ENCODE data around the gene LYSMD3. TPM values are rescaled to one million over a fixed set of nuclear protein-coding genes. Genes with fewer than 3 reads are reported as not detected.
"Not testable (repeated sequence)": the region's sequence is repeated elsewhere in the genome, so short reads cannot be mapped to it uniquely, and the experiment has no call there.

The LYSMD3 gene
- total RNA-seq: 12.5 TPM
- polyA plus RNA-seq: 13.5 TPM
- long read RNA-seq, donor 1: 0 reads
- long read RNA-seq, donor 2: 0 reads
- long read RNA-seq, donor 3, full-length matches to known transcripts: 6 of 6 reads
- long read RNA-seq, donor 3, partial matches to known transcripts: 0 of 6 reads
- long read RNA-seq, donor 3, other reads (novel, unspliced or antisense): 0 of 6 reads
- long read RNA-seq, donor 4, full-length matches to known transcripts: 3 of 3 reads
- long read RNA-seq, donor 4, partial matches to known transcripts: 0 of 3 reads
- long read RNA-seq, donor 4, other reads (novel, unspliced or antisense): 0 of 3 reads
- long read RNA-seq, donor 5, full-length matches to known transcripts: 12 of 12 reads
- long read RNA-seq, donor 5, partial matches to known transcripts: 0 of 12 reads
- long read RNA-seq, donor 5, other reads (novel, unspliced or antisense): 0 of 12 reads
- long read RNA-seq, donor 6, full-length matches to known transcripts: 4 of 4 reads
- long read RNA-seq, donor 6, partial matches to known transcripts: 0 of 4 reads
- long read RNA-seq, donor 6, other reads (novel, unspliced or antisense): 0 of 4 reads
- long read RNA-seq, donor 7, full-length matches to known transcripts: 5 of 5 reads
- long read RNA-seq, donor 7, partial matches to known transcripts: 0 of 5 reads
- long read RNA-seq, donor 7, other reads (novel, unspliced or antisense): 0 of 5 reads
- long read RNA-seq, donor 8, full-length matches to known transcripts: 2 of 2 reads
- long read RNA-seq, donor 8, partial matches to known transcripts: 0 of 2 reads
- long read RNA-seq, donor 8, other reads (novel, unspliced or antisense): 0 of 2 reads
- long read RNA-seq, donor 9, full-length matches to known transcripts: 3 of 3 reads
- long read RNA-seq, donor 9, partial matches to known transcripts: 0 of 3 reads
- long read RNA-seq, donor 9, other reads (novel, unspliced or antisense): 0 of 3 reads
- long read RNA-seq, donor 10, full-length matches to known transcripts: 11 of 11 reads
- long read RNA-seq, donor 10, partial matches to known transcripts: 0 of 11 reads
- long read RNA-seq, donor 10, other reads (novel, unspliced or antisense): 0 of 11 reads

DNA sequence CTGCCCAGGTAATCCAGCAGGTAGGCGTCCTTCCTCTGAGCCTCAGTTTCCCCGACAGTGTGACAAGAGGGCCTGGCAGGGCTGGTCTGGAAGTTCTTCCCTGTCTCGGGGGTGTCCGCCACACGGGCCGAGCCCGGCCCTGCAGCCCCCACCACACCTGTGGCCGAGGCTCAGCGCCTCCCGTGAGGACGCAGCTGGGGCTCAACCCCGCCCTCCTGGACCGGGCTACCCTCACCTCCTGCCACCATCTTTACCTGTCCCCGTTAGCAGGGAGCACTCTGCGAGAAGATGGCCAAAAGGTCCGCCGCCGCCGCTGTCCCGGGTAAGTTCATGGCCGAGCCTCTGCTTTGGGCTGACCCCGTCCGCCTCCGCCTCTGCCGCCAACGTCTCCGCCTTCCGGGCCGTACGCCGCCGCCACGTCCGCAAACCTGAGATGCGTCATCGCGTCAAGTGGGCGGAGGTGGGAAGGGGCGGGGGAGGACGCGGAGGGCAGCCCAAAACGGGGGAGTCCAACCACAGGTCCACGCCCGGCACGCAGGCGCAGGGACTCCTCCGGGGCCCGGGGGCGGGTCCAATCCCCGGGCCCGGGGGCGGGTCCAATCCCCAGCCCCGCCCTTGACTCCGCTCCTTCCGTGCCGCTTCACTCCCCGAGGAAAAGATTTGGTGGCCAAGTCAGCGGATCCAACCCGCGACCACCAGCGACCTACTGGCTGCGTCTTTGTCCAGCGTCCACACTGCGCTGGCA, at the start of gene LYSMD3:
TSS of gene LYSMD3 (minus strand) at position 391 of the 745 bp plus-strand sequence. CDS start 4,295 bp downstream, outside the sequence.
- Histone ChIP-seq H3K9me3 (ENCODE audit: control insufficient read depth in 2 of 2, insufficient read depth in 1 of 2, low read length in 1 of 2) (no peaks in the 10 kb centered on the region), H3K36me3 (ENCODE audit: control insufficient read depth in 2 of 2, insufficient read depth in 2 of 2, low read length in 1 of 2) (peaks cover 4 to 5% of the 10 kb centered on the region in 2 donors), H3K27me3 (ENCODE audit: control insufficient read depth in 2 of 2, insufficient read depth in 1 of 2, low read length in 1 of 2) (peaks cover 0 to 3% of the 10 kb centered on the region in 2 donors), H3K4me3 (ENCODE audit: low read length in 2 of 2) (peak within 1 kb of the TSS; percentile 77 to 81), H3K27ac (ENCODE audit: low read depth in 1 of 2, low read length in 1 of 2) (peak within 1 kb of the TSS; percentile 94 to 96), H3K4me1 (ENCODE audit: control insufficient read depth in 2 of 2, insufficient read depth in 2 of 2, low read length in 2 of 2) (peaks cover 6 to 8% of the 10 kb centered on the region in 2 donors)
- peak; percentile 78 to 97 (median 94) for DNase-seq (ENCODE audit: low read depth in 6 of 9, low spot score in 9 of 9)
- WGBS: under 1% methylated on average over 64 of the region's 64 CpGs

DNA sequence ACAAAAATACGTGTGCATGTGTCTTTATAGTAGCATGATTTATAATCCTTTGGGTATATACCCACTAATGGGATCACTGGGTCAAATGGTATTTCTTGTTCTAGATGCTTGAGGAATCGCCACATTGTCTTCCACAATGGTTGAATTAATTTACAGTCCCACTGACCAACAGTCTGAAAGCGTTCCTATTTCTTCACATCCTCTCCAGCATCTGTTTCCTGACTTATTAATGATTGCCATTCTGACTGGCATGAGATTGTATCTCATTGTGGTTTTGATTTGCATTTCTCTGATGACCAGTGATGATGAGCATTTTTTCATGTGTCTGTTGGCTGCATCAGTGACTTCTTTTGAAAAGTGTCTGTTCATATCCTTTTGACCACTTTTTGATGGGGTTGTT, 47.2 kb upstream of the LYSMD3 start:
- not testable (repeated sequence) for H3K36me3 ChIP-seq (ENCODE audit: control insufficient read depth in 2 of 2, insufficient read depth in 2 of 2, low read length in 1 of 2); H3K27ac ChIP-seq (ENCODE audit: low read depth in 1 of 2, low read length in 1 of 2); H3K9me3 ChIP-seq (ENCODE audit: control insufficient read depth in 2 of 2, insufficient read depth in 1 of 2, low read length in 1 of 2); H3K4me1 ChIP-seq (ENCODE audit: control insufficient read depth in 2 of 2, insufficient read depth in 2 of 2, low read length in 2 of 2); H3K27me3 ChIP-seq (ENCODE audit: control insufficient read depth in 2 of 2, insufficient read depth in 1 of 2, low read length in 1 of 2); DNase-seq (ENCODE audit: low read depth in 6 of 9, low spot score in 9 of 9); H3K4me3 ChIP-seq (ENCODE audit: low read length in 2 of 2)
- 66% methylated on average over 3 of the region's 3 CpGs for WGBS

DNA sequence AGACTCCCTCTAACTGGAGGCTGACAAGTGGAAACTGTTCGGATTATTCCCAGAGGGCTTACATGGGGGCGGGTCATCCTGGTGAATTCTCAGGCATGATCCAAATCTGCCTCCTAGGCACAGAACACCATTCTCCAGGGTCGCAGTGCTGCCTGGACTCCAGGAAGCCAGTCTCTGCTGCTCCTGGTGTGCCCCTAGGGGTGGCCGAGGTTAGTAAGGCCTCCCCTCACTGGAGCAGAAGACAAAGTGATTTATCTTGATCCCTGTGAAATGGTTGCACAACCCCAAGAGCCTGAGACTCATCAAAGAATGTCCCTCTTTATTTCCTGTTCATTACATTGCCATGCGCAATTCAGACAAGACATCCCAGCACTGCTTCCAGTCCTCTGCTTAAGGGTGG, 46.3 kb upstream of the LYSMD3 start:
- peaks cover 0 to 3% of the 10 kb centered on the region in 2 donors for H3K9me3 ChIP-seq (ENCODE audit: control insufficient read depth in 2 of 2, insufficient read depth in 1 of 2, low read length in 1 of 2)
- no peaks in the 10 kb centered on the region for H3K4me1 ChIP-seq (ENCODE audit: control insufficient read depth in 2 of 2, insufficient read depth in 2 of 2, low read length in 2 of 2)
- no peak overlapping the region for H3K27ac ChIP-seq (ENCODE audit: low read depth in 1 of 2, low read length in 1 of 2)
- 96% methylated on average over 5 of the region's 5 CpGs for WGBS
- H3K4me3 ChIP-seq (ENCODE audit: low read length in 2 of 2): no peak overlapping the region
- no peaks in the 10 kb centered on the region for H3K27me3 ChIP-seq (ENCODE audit: control insufficient read depth in 2 of 2, insufficient read depth in 1 of 2, low read length in 1 of 2)
- no peaks in the 10 kb centered on the region for H3K36me3 ChIP-seq (ENCODE audit: control insufficient read depth in 2 of 2, insufficient read depth in 2 of 2, low read length in 1 of 2)
- no peak for DNase-seq (ENCODE audit: low read depth in 6 of 9, low spot score in 9 of 9)

DNA sequence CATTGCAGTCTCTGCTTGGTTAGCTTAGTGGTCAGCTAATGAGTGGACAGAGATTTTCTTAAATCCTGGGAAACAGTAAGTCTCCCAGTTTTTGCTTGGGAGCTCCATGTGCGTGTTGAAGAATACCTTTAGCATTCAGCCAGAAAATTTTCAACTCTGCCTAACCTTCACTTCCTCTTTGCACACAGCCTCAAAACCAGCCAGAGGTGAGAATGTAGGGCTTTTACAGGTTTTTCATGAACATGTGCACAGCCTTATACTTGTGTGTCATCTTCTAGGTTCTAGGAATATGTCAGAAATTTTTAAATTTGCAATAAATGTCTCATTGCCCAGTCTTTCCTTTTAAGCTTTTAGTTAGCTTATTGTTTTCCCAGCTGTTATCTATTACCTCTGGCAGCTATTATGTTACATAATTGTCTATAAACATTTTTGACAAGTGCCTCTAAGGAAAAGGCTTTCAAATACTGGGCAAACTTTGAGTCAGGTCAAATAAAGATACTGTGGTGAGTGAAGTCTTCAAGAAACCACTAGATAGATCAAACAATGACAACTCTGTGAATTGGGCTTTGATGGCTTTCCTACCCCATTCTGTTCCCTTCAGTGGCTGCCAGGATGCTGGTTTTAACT, 41.9 kb upstream of the LYSMD3 start:
- WGBS: 95% methylated on average over 1 of the region's 1 CpG
- Histone ChIP-seq H3K4me3 (ENCODE audit: low read length in 2 of 2) (no peak overlapping the region), H3K36me3 (ENCODE audit: control insufficient read depth in 2 of 2, insufficient read depth in 2 of 2, low read length in 1 of 2) (no peaks in the 10 kb centered on the region), H3K27ac (ENCODE audit: low read depth in 1 of 2, low read length in 1 of 2) (no peak overlapping the region), H3K4me1 (ENCODE audit: control insufficient read depth in 2 of 2, insufficient read depth in 2 of 2, low read length in 2 of 2) (no peaks in the 10 kb centered on the region), H3K9me3 (ENCODE audit: control insufficient read depth in 2 of 2, insufficient read depth in 1 of 2, low read length in 1 of 2) (peaks cover 0 to 3% of the 10 kb centered on the region in 2 donors), H3K27me3 (ENCODE audit: control insufficient read depth in 2 of 2, insufficient read depth in 1 of 2, low read length in 1 of 2) (no peaks in the 10 kb centered on the region)
- DNase-seq (ENCODE audit: low read depth in 6 of 9, low spot score in 9 of 9): no peak

DNA sequence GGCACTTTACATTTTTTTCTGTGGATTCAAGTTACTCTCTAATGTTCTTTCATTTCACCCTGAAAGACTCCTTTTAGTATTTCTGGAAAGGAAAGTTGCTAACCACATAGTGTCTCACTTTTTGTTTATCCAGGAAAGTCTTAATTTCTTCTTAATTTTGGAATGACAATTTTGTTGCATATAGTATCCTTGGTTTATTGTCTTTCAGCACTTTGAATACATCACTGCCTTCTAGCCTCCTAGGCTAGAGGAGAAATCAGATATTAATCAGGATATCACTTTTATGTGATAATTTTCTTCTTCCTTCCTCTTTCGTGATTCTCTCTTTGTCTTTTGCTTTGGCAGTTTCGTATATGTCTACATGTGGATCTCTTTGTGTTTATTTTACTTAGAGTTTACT, 40.6 kb upstream of the LYSMD3 start:
- H3K4me3 ChIP-seq (ENCODE audit: low read length in 2 of 2): no peak overlapping the region
- H3K27ac ChIP-seq (ENCODE audit: low read depth in 1 of 2, low read length in 1 of 2): no peak overlapping the region
- no peaks in the 10 kb centered on the region for H3K27me3 ChIP-seq (ENCODE audit: control insufficient read depth in 2 of 2, insufficient read depth in 1 of 2, low read length in 1 of 2)
- H3K4me1 ChIP-seq (ENCODE audit: control insufficient read depth in 2 of 2, insufficient read depth in 2 of 2, low read length in 2 of 2): no peaks in the 10 kb centered on the region
- 91% methylated on average over 2 of the region's 2 CpGs for WGBS
- no peaks in the 10 kb centered on the region for H3K9me3 ChIP-seq (ENCODE audit: control insufficient read depth in 2 of 2, insufficient read depth in 1 of 2, low read length in 1 of 2)
- DNase-seq (ENCODE audit: low read depth in 6 of 9, low spot score in 9 of 9): no peak
- no peaks in the 10 kb centered on the region for H3K36me3 ChIP-seq (ENCODE audit: control insufficient read depth in 2 of 2, insufficient read depth in 2 of 2, low read length in 1 of 2)

DNA sequence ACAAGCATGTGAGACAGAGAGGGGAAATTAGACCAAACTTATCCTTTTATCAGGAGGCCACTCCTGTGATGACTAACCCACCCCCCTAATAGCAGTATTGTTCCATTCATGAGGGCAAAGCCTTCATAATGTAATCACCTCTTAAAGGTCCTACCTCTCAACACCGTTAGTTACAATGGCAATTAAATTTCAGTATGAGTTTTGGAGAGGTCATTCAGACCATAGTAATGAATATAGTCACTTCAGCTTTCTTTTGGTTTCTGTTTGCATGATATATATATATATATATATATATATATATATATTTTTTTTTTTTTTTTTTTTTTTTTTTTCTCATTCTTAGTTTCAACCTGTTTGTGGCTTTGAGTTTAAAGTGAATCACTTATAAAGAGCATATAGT, 39.7 kb upstream of the LYSMD3 start:
- no peaks in the 10 kb centered on the region for H3K27me3 ChIP-seq (ENCODE audit: control insufficient read depth in 2 of 2, insufficient read depth in 1 of 2, low read length in 1 of 2)
- WGBS: 96% methylated on average over 1 of the region's 1 CpG
- H3K36me3 ChIP-seq (ENCODE audit: control insufficient read depth in 2 of 2, insufficient read depth in 2 of 2, low read length in 1 of 2): no peaks in the 10 kb centered on the region
- H3K9me3 ChIP-seq (ENCODE audit: control insufficient read depth in 2 of 2, insufficient read depth in 1 of 2, low read length in 1 of 2): no peaks in the 10 kb centered on the region
- no peaks in the 10 kb centered on the region for H3K4me1 ChIP-seq (ENCODE audit: control insufficient read depth in 2 of 2, insufficient read depth in 2 of 2, low read length in 2 of 2)
- DNase-seq (ENCODE audit: low read depth in 6 of 9, low spot score in 9 of 9): no peak
- no peak overlapping the region for H3K4me3 ChIP-seq (ENCODE audit: low read length in 2 of 2)
- H3K27ac ChIP-seq (ENCODE audit: low read depth in 1 of 2, low read length in 1 of 2): no peak overlapping the region

DNA sequence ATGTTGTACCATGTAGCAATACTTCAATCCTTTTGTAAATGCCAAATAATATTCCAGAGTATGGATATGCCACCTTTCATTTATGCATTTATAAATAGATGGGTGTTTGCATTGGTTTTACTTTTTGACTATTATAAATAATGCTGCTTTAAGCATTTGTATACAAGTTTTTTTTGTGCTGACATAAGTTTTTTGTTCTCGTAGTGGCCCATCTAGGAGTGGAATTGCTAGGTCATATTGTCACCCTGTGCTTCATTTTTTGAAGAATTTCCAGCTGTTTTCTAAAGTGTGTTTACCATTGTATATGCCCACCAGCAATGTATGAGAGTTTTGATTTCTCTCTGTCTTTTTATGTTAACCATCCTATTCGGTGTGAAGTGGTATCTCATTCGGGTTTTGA, 36.1 kb upstream of the LYSMD3 start:
- H3K4me3 ChIP-seq (ENCODE audit: low read length in 2 of 2): no peak overlapping the region
- no peaks in the 10 kb centered on the region for H3K9me3 ChIP-seq (ENCODE audit: control insufficient read depth in 2 of 2, insufficient read depth in 1 of 2, low read length in 1 of 2)
- H3K27ac ChIP-seq (ENCODE audit: low read depth in 1 of 2, low read length in 1 of 2): no peak overlapping the region
- H3K4me1 ChIP-seq (ENCODE audit: control insufficient read depth in 2 of 2, insufficient read depth in 2 of 2, low read length in 2 of 2): no peaks in the 10 kb centered on the region
- no peak for DNase-seq (ENCODE audit: low read depth in 6 of 9, low spot score in 9 of 9)
- WGBS: 99% methylated on average over 3 of the region's 3 CpGs
- no peaks in the 10 kb centered on the region for H3K36me3 ChIP-seq (ENCODE audit: control insufficient read depth in 2 of 2, insufficient read depth in 2 of 2, low read length in 1 of 2)
- H3K27me3 ChIP-seq (ENCODE audit: control insufficient read depth in 2 of 2, insufficient read depth in 1 of 2, low read length in 1 of 2): peaks cover 2 to 11% of the 10 kb centered on the region in 2 donors

DNA sequence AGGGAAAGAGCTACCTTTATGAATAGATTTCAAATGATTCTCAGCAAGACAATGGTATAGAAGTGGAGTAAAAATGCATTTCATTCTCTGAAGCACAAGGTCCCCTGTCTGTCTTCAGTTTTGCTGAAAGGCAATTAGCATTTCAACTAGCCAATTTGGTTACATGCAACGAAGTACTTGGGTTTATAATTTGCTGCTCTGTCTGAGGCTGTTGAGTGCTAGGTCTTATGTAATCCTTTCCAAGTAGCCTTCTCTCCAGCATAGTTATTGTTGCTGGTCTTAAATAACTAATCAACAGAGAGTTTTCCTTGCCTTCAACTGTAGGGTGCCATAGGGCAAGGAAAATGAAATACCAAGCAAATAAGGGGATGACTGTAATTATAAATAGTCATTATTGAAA, 33.7 kb upstream of the LYSMD3 start:
- H3K4me3 ChIP-seq (ENCODE audit: low read length in 2 of 2): no peak overlapping the region
- H3K4me1 ChIP-seq (ENCODE audit: control insufficient read depth in 2 of 2, insufficient read depth in 2 of 2, low read length in 2 of 2): no peaks in the 10 kb centered on the region
- no peak overlapping the region for H3K27ac ChIP-seq (ENCODE audit: low read depth in 1 of 2, low read length in 1 of 2)
- peaks cover 0 to 2% of the 10 kb centered on the region in 2 donors for H3K9me3 ChIP-seq (ENCODE audit: control insufficient read depth in 2 of 2, insufficient read depth in 1 of 2, low read length in 1 of 2)
- H3K27me3 ChIP-seq (ENCODE audit: control insufficient read depth in 2 of 2, insufficient read depth in 1 of 2, low read length in 1 of 2): peaks cover 10 to 34% of the 10 kb centered on the region in 2 donors
- DNase-seq (ENCODE audit: low read depth in 6 of 9, low spot score in 9 of 9): no peak
- 85% methylated on average over 1 of the region's 1 CpG for WGBS
- no peaks in the 10 kb centered on the region for H3K36me3 ChIP-seq (ENCODE audit: control insufficient read depth in 2 of 2, insufficient read depth in 2 of 2, low read length in 1 of 2)

Data from thymus (tissue), 14 donors.